ENCODE data around the gene STX10. TPM values are rescaled to one million over a fixed set of nuclear protein-coding genes. Genes with fewer than 3 reads are reported as not detected.

STX10 gene
- total and polyA plus RNA-seq, 9 of the 15 experiments (the other 6 are each of a cell fraction or from before 2014, with no cell fraction given), result 0.51 to 66.3 (median 31.0) TPM

DNA sequence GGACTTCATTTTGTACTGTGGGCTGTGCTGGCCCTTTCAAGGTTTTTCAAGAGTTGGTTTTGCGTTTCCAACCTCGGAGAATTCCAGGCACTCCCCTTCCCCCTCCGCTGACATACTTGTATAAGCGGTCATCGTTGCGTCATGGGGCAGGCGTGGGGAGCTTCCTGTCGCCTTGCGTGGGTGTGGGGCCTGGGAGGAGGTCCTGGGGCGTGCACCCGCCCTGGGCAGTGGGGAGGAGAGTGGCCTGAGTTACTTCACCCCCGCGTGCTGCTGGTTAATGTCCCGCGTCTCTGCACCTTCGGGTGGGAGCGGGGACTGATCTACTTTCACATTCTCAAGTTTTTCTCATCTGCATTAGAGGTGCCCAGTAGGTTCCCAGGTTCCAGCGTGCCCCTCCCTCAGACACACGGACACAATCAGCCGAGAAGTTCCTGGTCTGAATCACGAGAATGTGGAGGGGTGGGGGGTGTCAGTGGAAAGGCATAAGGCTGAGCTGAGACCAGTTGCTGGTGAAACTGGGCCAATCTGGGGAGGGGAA lies 4.1 kb upstream of the STX10 start (continued):
- TF ChIP-seq ZC3H11A (IDR thresholded peaks at IDR 0.05; ENCODE audit: low read depth, low read length) (no peak), ZNF778 (CRISPR knock-in tag; IDR thresholded peaks at IDR 0.05) (no peak), TARDBP (IDR thresholded peaks at IDR 0.05) (peak; percentile 50; the same call in 1 of the 2 replicates), JUNB (CRISPR knock-in tag; conservative IDR thresholded peaks at IDR 0.05) (0 out of 2 replicates have a peak, but pooled peaks have one; percentile 6), CREB1 (IDR thresholded peaks at IDR 0.05) (peak; percentile 79; the same call in 1 of the 2 replicates), CREB1 (CRISPR knock-in tag; IDR thresholded peaks at IDR 0.05) (peak; percentile 76), SRSF1 (IDR thresholded peaks at IDR 0.05; ENCODE audit: low read depth, low read length) (0 out of 2 replicates have a peak, but pooled peaks have one; percentile 14), BRD9 (IDR thresholded peaks at IDR 0.05; ENCODE audit: low read depth, partially characterized antibody) (no peak), ZBTB17 (CRISPR knock-in tag; IDR thresholded peaks at IDR 0.05) (peak; percentile 48; the same call in 1 of the 2 replicates), NCOA4 (IDR thresholded peaks at IDR 0.05; ENCODE audit: partially characterized antibody) (no peak), PHB2 (IDR thresholded peaks at IDR 0.05; ENCODE audit: low read depth) (no peak), ZNF583 (CRISPR knock-in tag; IDR thresholded peaks at IDR 0.05) (no peak), STAG1 (CRISPR knock-in tag; IDR thresholded peaks at IDR 0.05; ENCODE audit: borderline replicate concordance) (no peak), ZNF274 (IDR thresholded peaks at IDR 0.05; ENCODE audit: borderline replicate concordance, low read depth, low read length) (no peak), SIX5 (IDR thresholded peaks at IDR 0.05; ENCODE audit: borderline replicate concordance in 1 of 2, insufficient read depth in 1 of 2, low read depth in 1 of 2, low read length in 2 of 2) (no peak), CBX2 (IDR thresholded peaks at IDR 0.05; ENCODE audit: insufficient read depth, low read length, poor library complexity, severe bottlenecking) (no peak)
- TF ChIP-seq, protein P1, sequence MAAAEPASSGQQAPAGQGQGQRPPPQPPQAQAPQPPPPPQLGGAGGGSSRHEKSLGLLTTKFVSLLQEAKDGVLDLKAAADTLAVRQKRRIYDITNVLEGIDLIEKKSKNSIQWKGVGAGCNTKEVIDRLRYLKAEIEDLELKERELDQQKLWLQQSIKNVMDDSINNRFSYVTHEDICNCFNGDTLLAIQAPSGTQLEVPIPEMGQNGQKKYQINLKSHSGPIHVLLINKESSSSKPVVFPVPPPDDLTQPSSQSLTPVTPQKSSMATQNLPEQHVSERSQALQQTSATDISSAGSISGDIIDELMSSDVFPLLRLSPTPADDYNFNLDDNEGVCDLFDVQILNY (CRISPR knock-in tag; IDR thresholded peaks at IDR 0.05), result no peak
- TF ChIP-seq, protein P2, sequence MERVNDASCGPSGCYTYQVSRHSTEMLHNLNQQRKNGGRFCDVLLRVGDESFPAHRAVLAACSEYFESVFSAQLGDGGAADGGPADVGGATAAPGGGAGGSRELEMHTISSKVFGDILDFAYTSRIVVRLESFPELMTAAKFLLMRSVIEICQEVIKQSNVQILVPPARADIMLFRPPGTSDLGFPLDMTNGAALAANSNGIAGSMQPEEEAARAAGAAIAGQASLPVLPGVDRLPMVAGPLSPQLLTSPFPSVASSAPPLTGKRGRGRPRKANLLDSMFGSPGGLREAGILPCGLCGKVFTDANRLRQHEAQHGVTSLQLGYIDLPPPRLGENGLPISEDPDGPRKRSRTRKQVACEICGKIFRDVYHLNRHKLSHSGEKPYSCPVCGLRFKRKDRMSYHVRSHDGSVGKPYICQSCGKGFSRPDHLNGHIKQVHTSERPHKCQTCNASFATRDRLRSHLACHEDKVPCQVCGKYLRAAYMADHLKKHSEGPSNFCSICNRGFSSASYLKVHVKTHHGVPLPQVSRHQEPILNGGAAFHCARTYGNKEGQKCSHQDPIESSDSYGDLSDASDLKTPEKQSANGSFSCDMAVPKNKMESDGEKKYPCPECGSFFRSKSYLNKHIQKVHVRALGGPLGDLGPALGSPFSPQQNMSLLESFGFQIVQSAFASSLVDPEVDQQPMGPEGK (CRISPR knock-in tag; IDR thresholded peaks at IDR 0.05; ENCODE audit: borderline replicate concordance), result no peak
- TF ChIP-seq, protein P3, sequence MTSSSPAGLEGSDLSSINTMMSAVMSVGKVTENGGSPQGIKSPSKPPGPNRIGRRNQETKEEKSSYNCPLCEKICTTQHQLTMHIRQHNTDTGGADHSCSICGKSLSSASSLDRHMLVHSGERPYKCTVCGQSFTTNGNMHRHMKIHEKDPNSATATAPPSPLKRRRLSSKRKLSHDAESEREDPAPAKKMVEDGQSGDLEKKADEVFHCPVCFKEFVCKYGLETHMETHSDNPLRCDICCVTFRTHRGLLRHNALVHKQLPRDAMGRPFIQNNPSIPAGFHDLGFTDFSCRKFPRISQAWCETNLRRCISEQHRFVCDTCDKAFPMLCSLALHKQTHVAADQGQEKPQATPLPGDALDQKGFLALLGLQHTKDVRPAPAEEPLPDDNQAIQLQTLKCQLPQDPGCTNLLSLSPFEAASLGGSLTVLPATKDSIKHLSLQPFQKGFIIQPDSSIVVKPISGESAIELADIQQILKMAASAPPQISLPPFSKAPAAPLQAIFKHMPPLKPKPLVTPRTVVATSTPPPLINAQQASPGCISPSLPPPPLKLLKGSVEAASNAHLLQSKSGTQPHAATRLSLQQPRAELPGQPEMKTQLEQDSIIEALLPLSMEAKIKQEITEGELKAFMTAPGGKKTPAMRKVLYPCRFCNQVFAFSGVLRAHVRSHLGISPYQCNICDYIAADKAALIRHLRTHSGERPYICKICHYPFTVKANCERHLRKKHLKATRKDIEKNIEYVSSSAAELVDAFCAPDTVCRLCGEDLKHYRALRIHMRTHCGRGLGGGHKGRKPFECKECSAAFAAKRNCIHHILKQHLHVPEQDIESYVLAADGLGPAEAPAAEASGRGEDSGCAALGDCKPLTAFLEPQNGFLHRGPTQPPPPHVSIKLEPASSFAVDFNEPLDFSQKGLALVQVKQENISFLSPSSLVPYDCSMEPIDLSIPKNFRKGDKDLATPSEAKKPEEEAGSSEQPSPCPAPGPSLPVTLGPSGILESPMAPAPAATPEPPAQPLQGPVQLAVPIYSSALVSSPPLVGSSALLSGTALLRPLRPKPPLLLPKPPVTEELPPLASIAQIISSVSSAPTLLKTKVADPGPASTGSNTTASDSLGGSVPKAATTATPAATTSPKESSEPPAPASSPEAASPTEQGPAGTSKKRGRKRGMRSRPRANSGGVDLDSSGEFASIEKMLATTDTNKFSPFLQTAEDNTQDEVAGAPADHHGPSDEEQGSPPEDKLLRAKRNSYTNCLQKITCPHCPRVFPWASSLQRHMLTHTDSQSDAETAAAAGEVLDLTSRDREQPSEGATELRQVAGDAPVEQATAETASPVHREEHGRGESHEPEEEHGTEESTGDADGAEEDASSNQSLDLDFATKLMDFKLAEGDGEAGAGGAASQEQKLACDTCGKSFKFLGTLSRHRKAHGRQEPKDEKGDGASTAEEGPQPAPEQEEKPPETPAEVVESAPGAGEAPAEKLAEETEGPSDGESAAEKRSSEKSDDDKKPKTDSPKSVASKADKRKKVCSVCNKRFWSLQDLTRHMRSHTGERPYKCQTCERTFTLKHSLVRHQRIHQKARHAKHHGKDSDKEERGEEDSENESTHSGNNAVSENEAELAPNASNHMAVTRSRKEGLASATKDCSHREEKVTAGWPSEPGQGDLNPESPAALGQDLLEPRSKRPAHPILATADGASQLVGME (CRISPR knock-in tag; IDR thresholded peaks at IDR 0.05), result no peak

Measured in K562 (cell line).